SK-N-MC (cell line): ENCODE data around the gene LMF1.

Source experiments
- EZH2 ChIP-seq: fragments of 200-600 bp; sonication (generic); IDR thresholded peaks from one replicate; pipeline ENCODE4 v1.6.1; 2017; ENCODE audit warnings: antibody characterized with exemption
- FOXP2 ChIP-seq: optimal IDR thresholded peaks from 2 replicates; pipeline ENCODE3; 2011; ENCODE audit warnings: mild to moderate bottlenecking, moderate library complexity; ENCODE audit not compliant: insufficient read depth; ENCODE audit errors: extremely low read length, control extremely low read depth
- POLR2AphosphoS5 ChIP-seq: IDR thresholded peaks from 2 replicates; pipeline ENCODE4 v1.6.1; 2012; ENCODE audit warnings: mild to moderate bottlenecking, low read depth, low read length, borderline replicate concordance

GRCh38 chr16:1007284-1007850, 36.6 kb upstream of the LMF1 start:
- TF ChIP-seq EZH2 (no peak), POLR2AphosphoS5 (no peak), FOXP2 (no peak)
